Right lobe of liver (tissue), 4 donors: ENCODE measurements around the gene PSMB11.

ENCODE experiments used
- CTCF ChIP-seq, 4 donors: fragments of 200-600 bp in 3 of 4; fragments of 450-650 bp in 1 of 4; IDR thresholded peaks; one replicate each; pipeline versions ENCODE4 v1.5.1 to v1.8.0; 2016 to 2022; ENCODE audit warnings: antibody characterized with exemption in 4 of 4, mild to moderate bottlenecking in 2 of 4
- POLR2A ChIP-seq: fragments of 450-650 bp; IDR thresholded peaks from one replicate; pipeline ENCODE4 v1.6.1; 2017; ENCODE audit warnings: antibody characterized with exemption, mild to moderate bottlenecking
- donor health status: DM: no; HTN: no; CAD: no.
- donor health status: DM: no; HTN: no; CAD: no.
- donor health status: DM: no; HTN: yes; CAD: no.

GRCh38 chr14:23047034-23047634, 5.1 kb downstream of the PSMB11 start:
- TF ChIP-seq POLR2A = no peak
- TF ChIP-seq CTCF (IDR thresholded peaks at IDR 0.05) = no peak
